DMS 273 treated with DMSO at 0.1 percent for 48 hours (cell line): Measurements from ENCODE around the gene GABPB2.
"Not testable (repeated sequence)": the region's sequence is repeated elsewhere in the genome, so short reads cannot be mapped to it uniquely, and the experiment has no call there.

ENCODE experiments used
- DNase-seq: peaks from one replicate; lab custom pipeline; 2025; lab: John Stamatoyannopoulos, UW

The GABPB2 gene

DNA sequence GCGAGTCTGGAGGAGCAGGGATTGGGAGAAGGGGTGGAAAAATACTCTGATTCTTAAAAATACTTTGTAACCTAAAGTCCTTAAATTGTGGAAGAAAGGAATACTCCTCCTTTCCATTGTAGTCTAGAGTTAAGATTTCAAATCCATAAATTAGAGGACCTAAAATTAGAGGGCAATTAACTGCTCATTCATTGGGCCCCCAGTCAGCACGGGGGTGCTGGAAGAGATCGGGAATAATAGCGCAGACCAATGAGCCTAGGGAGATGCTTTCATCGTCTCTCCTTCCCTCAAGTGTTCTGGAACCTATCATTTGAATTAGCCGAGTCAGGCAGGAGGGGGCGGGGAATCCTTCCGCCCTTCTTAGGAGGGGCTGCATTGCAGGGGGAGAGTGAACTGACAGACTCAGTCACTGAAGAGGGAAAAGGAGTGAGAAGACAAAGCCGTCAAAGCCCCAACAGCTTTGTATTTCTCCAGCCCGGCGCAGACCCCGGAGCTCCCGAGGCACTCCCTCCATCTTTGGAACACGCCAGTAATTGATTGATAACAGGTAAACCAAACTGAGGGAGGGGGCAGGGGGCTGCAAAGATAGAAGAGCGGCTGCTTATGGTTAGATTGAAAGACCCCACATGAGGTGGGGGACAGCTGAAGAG lies 10.4 kb upstream of the GABPB2 start, which contains the start of gene MLLT11:
MLLT11 (plus strand) TSS at position 391 of the 650 bp plus-strand sequence. CDS start 6,828 bp downstream, outside the sequence.
- DNase-seq, result peak; percentile 100

DNA sequence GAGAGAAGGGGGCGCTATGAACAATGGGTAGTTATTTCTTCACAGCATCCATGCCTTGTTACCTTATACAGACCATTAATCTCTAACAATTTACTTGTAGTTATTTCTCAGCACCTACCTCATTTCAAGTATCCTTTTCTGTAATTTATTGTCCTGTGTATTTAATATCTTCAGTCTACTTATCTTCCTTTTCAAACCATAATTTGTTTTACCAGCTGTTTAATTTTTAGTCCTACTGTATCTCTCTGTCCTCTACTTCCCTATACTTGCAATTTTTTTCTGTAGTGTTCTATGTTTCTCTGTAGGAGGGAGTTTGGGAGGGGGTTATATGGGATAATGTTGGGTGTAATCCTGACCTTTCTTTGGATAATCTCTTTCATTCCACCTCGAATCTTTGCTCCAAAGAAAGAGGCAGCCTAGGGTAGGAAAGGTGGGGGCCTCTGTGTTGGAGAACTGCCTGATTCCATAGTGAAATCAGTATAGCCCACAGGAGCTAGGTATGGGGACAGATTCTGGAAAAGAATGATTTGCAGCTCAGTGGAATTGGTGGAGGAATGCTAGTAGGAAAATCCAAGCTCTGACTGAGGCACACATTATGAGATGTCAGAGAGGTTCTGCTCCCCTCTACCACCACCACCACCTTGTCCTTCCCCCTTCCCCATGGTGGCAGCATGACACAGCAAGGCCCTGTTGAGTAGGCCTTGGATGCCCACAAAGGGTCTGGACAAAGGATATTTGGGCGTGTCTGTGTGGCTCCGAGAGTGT lies 9.7 kb upstream of the GABPB2 start:
- peak; percentile 98 for DNase-seq

DNA sequence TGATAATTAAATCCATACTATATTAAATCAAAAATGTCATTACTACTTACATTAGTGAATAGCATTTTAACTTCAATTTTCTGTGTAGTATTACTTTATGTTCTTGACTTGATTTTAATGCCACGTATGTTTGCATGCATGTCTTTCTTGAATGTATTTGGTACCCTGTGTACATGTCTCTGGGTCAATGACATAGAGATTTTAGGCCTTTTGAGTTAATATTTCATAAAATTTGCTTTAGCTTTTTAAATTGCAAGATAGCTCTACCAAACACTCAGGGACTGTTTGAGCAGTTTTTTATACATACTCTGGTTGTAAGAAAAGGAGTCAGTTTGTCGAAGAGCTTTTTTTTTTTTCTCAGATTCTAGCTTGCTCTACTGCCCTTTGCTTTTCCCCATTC lies 8.9 kb upstream of the GABPB2 start:
- DNase-seq, result no peak

DNA sequence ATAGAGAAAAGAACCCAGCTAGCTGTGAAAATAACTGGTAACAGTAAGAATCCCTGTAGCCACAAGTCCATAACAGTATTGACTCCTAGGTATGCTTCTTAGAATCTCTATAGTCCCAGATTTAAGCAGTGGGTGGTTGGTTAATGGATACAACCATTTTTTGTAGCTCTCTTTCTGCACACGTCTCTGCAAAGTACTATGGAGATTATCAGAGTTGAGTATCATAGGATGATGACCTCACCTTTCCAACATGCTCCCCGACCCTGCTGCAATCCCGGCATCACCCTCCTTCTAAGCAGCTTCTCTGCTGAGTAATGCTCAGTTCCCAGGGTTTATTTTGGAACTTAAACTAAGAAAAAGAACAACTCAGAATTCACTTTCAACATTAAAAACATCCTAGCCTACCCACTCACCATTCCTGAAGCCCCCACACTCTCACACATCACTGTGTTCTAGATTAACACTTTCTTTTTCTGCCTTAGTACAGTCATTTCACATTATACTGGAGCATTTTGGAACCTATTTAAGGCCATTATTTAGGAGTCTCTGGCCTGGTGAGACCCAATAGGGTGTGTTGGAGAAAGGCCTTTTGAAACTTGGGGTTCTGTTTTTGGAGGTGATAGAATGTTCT lies 7.7 kb upstream of the GABPB2 start:
- no peak for DNase-seq

DNA sequence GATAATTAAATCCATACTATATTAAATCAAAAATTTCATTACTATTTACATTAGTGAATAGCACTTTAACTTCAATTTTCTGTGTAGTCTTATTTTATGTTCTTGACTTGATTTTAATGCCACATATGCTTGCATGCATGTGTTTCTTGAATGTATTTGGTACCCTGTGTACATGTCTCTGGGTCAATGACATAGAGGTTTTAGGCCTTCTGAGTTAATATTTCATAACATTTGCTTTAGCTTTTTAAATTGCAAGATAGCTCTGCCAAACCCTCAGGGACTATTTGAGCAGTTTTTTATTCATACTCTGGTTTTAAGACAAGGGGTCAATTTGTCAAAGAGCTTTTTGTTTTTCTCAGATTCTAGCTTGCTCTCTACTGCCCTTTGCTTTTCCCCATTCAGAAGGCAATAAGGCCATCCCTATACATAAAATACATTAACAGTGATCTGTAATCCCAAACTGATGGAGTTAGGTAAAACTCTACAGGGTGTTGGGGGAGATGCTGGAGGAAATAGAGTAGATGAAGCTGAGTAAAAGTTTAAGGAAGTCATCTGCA lies 5.4 kb upstream of the GABPB2 start:
- no peak for DNase-seq

DNA sequence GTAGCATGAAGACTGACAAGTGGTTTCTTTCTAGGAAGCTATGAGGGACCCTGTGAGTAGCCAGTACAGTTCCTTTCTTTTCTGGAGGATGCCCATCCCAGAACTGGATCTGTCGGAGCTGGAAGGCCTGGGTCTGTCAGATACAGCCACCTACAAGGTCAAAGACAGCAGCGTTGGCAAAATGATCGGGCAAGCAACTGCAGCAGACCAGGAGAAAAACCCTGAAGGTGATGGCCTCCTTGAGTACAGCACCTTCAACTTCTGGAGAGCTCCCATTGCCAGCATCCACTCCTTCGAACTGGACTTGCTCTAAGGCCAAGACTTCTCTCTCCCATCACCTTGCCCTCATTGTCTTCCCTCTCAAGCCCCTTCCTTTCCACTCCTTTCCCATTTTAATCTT lies 3.4 kb upstream of the GABPB2 start:
- DNase-seq, result no peak

- no peak for DNase-seq
These were observed 1.5 kb upstream of the GABPB2 start for GRCh38 chr1:151069103-151069486.

DNA sequence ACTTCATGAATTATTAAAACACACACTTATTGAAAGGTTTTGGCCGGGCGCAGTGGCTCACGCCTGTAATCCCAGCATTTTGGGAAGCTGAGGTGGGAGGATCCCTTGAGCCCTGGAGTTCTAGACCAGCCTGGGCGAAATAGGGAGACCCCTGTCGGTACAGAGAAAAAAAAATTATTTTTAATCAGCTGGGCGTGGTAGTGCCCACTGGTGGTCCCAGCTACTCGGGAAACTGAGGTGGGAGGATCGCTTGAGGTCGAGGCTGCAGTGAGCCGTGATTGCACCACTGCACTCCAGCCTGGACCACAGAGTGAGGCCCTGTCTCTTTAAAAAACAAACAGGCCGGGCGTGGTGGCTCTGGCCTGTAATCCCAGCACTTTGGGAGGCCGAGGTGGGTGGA lies 1.7 kb downstream of the GABPB2 start:
- no peak for DNase-seq

- DNase-seq, result no peak
These were observed 15.5 kb downstream of the GABPB2 start for GRCh38 chr1:151085953-151086559.

GRCh38 chr1:151097426-151097825 lies 26.9 kb downstream of the GABPB2 start:
- not testable (repeated sequence) for DNase-seq

DNA sequence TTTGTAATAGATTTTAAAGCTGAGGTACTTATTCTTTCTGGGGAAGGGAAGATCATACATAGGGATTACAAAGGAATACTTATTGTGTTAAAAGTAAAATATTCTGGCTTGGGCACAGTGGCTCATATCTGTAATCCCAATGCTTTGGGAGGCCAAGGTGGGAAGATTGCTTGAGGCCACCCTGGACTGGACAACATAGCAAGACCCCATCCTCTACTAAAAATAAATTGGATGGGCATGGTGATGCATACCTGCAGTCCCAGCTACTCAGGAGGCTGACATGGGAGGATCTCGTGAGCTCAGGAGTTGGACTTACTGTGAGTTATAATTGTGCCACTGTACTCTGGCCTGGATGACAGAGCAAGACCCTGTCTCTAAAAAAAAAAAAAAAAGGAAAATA lies 27.6 kb downstream of the GABPB2 start:
- no peak for DNase-seq

GRCh38 chr1:151104630-151105029 lies 34.1 kb downstream of the GABPB2 start:
- no peak for DNase-seq

DNA sequence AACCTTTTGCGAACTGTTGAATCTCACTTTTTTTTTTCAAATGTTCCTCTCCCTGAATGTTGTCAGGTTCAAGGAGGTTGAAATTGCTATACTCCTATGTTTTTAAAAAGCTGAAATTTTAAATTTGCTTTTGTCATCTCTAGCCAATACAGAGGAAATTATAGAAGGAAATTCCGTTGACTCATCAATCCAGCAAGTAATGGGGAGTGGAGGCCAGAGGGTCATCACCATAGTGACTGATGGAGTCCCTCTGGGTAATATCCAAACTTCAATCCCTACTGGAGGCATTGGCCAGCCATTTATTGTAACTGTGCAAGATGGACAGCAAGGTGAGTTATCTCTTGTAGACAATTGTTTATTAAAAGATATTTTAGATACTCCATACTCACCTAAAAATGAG lies 36.3 kb downstream of the GABPB2 start:
- no peak for DNase-seq

DNA sequence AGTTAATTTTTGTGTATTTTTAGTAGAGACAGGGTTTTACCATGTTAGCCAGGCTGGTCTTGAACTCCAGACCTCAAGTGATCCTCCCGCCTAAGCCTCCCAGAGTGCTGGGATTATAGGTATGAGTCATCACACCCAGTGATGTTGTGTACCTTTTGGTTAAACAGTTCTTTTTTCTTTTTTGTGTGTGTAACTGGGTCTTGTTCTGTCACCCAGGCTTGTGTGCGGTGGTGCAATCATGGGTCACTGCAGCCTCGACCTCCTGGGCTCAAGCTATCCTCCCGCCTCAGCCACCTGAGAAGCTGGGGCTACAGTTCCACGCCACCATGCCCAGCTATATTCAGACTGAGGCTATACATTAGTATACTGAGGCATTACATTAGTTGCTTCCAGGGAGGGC lies 37.8 kb downstream of the GABPB2 start:
- no peak for DNase-seq

- DNase-seq, result no peak
These were observed 43.3 kb downstream of the GABPB2 start for GRCh38 chr1:151113877-151114276.

GRCh38 chr1:151124763-151125403 lies 54.3 kb downstream of the GABPB2 start:
- DNase-seq, result no peak

GRCh38 chr1:151128800-151129199 lies 58.2 kb downstream of the GABPB2 start:
- DNase-seq, result no peak

DNA sequence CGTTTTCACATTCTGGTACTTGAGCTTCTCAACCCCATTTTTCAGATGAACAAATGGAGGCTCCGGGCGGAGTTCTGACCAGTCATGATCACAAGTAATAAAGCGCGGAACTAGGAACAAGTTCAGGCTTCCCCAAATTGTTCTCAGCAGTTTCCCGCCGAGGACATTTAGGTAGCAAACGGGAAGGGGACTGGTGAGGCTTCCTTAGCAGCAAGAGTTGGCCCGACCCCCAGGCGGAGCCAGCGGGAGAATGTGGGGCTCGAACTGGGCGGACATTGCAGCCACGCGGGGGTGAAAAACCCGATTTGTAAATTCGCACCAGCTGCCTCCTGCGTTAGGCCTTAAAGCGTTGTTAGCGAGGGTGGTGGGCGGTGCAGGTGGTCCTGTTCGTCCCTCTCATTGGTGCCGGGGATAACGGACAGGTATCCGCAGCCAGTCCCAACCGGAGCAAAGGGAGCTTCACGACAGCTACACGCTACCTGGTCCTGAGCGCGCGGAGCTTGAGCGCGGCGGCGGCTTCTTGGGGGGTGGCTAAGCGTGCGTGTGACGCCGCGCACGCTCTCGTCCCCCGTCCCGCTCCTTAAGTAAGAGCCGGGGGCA lies 60.5 kb downstream of the GABPB2 start:
- DNase-seq, result no peak

DNA sequence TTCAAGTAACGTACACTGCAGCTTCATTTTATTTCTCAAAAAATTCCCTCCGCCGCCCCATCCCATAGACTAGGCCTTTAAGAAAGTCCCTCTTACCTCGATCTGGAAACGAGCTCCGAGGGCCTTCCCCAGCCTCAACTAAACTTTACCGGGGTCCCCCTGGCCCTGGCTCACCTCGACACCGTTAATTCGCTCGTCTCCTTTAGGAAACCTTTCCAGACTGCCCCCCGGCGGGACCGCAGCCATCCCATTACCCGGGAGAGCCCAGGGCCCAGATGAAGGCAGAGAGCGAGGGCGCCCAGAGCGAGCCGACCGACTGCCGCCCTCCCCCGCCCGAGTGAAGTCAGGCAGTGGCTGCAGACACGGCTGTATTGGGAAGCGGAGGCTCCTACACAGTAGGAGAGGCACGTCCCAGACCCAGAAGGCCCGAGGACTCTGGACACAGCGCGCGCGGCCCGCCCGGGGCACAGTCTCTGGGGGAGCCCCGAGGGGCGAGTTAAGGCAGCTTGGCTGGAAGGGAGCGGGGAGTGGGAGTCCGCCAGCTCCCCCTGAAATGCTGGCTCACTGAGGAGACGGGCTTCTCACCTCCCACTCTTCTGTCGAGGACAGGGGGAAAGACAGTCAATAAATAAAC lies 61.3 kb downstream of the GABPB2 start:
- no peak for DNase-seq

- no peak for DNase-seq
These were observed 61.9 kb downstream of the GABPB2 start for GRCh38 chr1:151132335-151133017.
